ENCODE measurements around the gene CPLX3.
"Not testable (repeated sequence)": the region's sequence is repeated elsewhere in the genome, so short reads cannot be mapped to it uniquely, and the experiment has no call there.

Gene CPLX3, protein sequence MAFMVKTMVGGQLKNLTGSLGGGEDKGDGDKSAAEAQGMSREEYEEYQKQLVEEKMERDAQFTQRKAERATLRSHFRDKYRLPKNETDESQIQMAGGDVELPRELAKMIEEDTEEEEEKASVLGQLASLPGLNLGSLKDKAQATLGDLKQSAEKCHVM

DNA sequence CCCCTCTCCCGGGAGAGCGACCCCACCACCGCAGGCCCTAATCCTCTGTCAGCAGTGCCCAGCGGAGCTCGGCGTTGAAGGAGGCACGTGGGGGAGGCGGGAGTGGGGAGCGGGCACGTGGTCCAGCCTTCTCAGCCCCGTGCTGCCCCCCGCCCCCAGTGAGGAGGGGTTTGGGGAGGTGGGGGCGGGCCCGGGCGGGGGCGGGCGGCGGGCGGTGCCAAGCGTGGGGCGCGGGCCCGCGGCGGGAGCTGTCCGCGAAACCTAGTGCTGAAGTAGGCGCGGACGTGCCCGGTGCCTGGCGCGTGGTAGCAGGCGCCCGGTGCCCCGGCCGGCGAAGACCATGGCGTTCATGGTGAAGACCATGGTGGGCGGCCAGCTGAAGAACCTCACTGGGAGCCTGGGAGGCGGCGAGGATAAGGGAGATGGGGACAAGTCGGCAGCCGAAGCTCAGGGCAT lies at the start of gene CPLX3:
Gene CPLX3 (plus strand): TSS at position 264 of the 456 bp plus-strand sequence. CDS start 77 bp downstream, at position 341.
- no peak for DNase-seq

DNA sequence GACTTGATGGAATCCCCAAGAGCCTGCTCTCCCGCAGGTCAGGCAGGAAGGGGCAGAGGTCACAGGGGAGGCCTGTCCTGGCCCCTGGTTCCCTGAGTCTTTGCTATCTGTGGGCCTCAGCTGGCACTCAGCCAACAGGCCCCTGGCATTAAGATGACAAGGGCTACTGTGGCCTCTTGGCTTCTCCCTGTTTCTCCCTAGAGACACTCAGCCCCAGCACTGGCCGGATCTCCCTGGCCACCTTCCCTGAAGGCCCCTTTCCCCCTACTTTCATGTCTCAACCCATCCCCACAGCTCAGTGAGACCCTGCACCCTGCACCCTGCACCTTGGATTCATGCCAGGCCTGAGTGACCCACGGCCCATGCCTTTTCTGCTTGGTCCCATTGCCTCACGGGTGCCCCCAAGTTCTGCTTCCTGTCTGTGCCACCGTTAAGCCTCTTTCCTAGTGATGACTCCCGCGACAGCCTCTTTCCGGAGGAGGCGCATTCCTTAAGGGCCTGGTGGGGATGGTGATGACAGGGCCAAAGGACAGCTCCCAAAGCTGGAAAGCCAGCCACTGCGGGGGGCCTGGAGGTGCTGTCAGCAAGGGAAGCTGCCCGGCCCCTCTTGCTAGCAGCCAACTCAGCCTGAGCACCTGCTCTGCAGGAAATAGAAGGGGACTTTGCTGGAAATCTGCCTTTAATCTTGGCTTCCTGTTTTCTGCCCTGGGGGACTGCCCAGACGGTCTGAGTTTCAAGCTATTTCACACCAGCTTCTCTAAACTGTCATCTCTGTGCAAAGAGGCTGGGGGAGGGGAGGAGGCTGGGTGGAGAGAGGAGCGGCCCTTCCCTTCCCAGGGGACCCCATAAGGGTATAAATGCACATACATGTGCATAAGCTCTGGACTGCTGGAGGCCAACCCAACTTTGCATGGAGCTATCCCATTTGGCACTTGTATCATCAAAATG lies 49.3 kb upstream of the CPLX3 start:
- DNase-seq, result no peak

DNA sequence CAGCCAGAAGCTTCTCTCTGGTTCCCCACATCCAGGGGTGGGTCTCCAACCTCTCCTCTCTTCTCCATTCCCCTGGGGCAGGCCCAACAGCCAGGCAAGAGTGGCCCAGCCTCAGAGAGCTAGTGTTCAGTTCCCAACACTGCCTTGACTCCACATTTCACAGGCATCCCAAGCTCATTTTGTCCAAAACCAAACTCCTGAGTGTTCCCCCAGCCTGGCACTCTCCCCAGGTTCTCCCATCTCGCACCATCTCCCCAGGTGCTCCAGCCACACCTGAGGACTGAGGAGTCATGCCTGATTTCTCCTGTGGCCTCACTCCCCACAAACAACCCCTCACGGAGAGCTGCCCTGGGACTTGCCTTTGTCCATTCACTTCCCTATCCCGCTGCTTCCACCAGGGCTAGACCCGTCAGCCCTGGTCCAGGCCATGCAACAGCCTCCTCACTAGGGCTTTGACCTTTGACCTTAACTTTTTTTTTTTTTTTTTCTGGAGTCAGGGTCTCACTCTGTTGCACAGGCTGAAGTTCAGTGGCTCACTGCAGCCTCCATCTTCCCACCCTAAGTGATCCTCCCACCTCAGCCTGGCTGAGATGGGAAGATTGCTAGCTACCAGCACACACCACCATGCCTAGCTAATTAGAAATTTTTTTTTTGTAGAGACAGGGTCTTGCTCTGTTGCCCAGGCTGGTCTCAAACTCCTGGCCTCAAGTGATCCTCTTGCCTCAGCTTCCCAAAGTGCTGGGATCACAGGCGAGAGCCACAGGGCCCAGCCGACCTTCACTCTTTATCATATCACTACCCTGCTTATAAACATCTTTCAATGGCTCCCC lies 48.4 kb upstream of the CPLX3 start:
- no peak for DNase-seq

DNA sequence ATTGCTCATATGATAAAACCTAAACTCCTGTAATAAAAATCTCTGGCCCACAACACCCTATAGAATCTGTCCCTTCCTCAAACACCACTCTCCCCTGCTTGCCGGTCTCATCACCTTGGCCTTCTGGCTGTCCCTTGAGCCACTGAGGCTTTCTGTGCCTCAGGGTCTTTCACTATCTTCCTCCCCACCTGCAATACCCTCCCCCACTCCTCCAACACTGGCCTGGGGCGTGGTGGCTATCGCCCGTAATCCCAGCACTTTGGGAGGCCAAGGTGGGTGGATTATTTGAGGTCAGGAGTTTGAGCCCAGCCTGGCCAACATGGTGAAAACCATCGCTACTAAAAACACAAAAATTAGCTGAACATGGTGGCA lies 47.8 kb upstream of the CPLX3 start:
- DNase-seq, result no peak

DNA sequence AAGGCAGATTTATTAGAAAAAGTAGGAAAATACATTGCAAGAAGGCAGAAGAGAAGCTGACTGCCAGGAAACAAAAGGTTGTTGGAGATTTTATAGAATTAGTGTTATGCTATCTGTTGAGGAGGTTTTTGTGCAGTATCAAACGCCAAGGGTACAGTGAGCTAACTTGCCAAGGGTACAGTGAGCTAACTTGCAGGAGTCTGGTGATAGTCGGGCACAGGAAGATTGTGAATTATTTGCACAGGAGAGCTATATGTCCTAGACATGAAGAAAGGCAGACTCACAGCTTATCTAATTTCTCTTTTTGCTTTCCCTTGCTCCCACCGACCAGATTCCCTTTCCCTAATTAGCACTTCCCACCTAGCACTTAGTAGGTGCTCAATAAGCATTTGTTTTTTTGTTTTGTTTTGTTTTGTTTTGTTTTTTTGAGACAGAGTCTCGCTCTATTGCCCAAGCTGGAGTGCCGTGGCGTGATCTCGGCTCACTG lies 47.2 kb upstream of the CPLX3 start:
- no peak for DNase-seq

DNA sequence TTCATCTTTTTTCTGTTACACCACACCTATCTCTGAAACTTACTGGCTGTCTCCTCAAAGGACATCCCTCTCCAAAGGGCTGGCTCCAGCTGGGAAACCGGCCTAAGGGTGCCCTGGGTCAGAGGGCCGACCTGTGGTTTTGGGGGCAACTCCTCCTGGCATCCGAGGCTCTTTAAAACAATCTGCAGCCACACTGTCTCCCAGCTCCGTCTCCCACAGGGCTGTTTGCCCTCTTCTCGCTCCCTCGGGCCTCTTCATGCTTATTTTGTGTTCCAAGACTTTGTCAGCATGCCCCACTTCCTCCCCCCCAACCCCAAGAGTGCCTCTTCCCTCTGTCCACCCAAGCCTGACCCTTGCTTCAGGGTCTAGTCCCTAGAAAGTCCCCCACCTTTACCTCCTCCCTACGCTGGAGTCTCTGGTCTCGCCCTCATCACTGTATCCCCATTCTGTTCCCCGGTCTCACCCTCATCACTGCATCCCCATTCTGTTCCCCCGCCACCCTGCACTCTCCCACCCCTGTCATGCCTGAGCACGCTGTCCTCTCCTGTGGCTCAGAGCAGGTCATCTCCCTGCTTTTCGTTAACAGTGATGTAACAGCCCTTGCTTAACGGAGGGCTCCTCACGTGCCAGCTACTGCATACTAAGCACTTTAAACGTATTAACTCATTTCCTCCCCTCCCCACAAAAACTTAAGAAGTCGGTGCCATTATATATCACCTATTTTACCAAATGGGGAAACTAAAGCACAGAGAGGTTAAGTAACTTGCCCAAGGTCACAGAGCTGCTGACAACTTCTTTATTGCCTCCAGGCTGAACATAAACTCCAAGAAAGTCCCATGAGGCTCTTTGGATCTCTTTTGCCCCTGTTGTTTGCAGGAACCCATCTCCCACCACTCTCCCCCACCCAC lies 45.6 kb upstream of the CPLX3 start:
- DNase-seq, result no peak

DNA sequence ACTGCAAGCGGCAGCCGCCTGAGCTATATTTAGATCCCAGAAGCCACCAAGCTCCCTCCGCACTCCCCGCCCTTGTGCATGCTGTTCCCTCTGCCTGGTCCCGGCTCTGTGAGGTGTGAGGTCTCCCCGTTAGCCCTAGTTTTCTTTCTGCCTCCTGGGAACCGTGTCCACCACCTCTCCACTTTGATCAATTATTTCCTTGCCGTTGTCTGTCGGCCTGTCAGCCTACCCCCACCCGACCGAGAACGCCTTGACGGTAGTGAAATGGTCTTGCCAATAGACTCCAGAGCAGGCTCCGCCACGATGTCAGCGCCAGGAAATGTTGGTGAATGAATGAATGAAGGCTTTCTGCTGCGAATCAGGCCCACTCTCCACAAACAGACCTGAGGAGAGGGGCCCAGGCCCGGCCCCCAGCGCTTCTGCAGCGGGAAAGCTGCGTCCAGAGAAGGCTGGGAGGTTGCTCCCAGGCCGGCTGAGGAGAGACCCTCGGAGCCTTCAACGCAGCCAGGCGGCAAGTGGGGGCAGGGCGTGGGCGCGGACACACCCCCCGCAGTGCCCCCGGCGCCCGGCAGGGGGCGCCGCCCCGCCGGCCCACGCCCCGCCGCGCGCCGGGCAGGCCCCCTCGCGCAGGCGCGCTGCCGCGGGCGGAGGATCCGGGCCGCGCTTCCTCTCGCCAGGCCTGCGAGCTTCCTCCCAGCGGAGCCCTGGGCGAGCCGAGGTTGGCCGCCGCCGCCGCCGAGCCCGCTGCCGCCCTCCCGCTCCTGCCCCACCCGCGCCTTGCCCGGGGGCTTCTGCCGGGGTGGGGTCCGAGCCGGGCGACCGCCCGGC lies 44.8 kb upstream of the CPLX3 start, which contains the start of gene CSK:
Gene CSK (plus strand): TSS at position 650 of the 828 bp plus-strand sequence. CDS start 16,218 bp downstream, outside the sequence.
- peak; percentile 54 for DNase-seq

DNA sequence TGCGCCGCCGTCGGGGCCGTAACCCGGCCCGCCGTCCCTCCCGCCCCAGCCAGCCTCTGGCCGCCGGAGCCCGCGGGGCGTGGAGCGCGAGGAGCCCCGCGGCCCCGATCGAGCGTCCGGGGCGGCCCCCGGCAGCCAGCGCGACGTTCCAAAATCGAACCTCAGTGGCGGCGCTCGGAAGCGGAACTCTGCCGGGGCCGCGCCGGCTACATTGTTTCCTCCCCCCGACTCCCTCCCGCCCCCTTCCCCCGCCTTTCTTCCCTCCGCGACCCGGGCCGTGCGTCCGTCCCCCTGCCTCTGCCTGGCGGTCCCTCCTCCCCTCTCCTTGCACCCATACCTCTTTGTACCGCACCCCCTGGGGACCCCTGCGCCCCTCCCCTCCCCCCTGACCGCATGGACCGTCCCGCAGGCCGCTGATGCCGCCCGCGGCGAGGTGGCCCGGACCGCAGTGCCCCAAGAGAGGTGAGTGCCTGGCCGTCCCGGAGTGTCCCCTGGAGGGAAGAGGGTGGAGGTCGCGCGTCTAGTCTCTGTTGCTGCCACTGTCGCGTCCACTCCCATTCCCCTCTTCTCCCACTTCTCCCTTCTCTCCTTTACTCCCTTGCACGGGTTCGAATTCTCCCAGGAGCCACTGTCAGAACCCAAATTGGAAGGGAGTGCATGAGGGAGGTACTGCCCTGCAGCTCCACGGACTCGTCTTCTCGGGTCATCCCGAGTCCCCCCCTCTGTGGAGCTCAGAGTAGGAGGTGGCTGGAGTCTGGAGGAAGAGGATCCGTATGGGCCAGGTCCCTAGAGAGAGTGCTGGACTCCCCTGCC lies 44.0 kb upstream of the CPLX3 start:
- no peak for DNase-seq

DNA sequence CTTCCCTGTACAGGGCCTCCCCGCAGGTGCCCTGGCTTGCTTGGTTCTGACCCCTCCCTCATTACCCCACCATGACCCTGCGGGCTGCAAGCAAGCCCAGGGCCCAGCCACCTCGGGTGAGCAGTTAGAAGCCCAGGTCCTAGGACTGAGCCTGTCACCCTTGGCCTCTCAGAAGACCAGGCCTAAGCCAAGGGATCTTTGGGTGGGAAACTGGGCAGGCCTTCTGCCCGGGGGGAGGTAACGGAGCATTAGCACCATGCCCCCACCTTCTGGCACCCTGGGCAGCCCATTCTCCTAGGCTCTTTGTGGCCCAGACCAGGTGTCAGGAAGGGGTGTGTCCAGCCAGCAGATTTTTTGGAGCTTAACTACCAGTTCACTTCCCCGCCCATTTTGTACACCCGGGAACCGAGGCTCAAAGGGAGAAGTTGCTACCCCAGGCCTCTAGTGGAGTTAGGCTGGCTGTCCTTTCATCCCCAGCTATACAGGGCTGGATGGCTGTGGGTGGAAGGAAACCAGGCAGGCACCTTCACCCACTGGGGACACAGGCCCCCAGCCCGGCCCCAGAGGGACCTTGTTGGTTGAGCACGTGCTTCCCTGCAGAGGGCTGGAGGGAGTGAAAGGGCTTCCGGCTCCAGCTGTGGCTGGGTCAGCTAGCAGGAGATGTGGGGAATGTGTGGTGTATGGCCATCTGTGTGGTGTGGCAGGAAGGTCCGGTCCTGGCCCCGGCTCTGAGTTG lies 43.2 kb upstream of the CPLX3 start:
- no peak for DNase-seq

DNA sequence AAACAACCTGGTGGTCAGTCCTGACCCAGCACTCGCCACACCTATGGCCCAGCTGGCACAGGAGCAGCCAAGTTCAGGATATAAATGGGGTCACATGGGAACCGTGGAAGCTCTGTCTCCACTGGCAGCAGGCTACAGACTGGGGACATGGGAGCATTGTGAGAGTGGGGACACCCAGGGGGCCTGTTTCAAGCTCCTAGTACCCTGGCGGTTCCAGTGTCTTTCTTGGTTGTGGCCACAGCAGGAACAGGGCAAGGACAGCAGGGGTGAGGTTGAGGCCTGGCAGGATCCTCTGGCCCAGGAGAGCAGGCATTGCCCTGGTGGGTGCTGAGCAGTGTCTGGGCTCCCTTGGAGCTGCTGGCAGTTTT lies 42.6 kb upstream of the CPLX3 start:
- DNase-seq, result no peak

DNA sequence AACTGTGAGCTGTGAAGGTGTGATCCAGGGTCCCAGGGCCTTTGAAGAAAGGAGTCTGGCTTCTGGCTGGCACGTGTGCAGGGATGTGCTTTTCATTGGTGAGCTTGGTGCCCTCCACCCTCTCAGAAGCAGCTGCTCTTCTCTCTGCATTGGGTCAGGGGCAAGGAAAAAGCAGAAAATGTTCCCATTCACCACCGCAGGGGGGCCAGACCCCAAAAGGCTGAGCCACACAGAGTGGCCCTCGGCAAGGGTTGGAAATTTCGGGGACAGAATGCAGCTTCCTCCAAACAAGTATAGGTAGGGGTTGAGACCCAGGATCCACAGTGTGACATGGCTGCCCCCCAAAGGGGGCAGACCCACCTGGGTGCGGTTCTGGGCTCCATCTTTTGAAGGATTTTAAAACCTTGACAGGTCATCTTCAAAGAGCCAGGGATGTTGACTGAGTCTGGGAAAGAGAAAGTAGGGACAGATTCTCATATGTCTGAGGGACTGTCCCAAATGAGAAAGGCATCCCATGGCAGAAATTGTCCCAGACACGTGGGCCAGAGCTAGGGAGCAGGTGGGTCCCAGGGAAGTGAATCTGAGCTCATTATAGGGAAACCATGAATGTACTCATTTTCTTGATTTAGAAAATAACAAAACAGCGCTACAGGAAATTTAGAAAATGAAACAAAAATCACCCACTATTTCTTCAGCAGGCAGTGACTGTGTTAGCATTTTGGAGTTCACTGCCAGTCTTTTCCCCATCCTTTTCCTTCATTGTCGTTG lies 41.8 kb upstream of the CPLX3 start:
- DNase-seq, result no peak

DNA sequence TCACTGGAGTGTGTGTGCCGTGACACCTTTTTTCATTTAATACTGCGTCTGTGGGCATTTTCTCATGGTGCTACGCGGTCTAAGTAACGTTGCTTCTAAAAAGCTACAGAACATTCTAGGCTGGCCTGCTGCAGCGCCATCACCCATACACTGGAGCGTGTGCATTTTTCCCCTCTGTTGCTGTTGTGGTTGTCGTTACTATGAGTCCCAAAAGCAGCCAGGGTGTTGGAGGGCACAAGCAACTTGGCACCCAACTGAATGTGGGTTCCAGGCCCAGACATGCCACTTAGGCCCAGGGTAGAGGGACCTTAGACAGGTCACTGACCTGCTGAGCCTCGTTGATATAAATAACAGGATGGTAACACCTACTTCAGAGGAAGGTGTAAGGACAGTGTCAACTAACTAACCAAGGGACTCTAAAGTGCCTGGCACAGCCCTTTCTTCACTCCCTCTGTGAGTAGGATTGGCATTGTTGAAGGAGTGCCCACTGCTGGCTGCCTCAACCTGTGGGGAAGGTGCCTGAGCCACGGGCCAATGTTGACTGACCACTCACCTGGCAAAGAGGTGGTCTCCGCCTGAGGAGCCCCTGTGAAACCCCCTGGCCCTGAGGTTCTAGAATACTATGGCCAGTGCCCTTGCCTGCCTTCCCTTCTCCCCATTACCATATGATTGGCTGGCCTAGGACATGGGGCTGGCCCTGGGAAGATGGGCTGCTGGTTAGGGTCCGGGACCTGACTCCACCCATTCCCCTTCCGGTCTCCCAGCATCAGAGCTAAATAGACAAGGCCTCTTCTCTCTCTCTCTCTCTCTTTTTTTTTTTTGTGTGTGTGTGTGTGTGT lies 41.0 kb upstream of the CPLX3 start:
- no peak for DNase-seq

DNA sequence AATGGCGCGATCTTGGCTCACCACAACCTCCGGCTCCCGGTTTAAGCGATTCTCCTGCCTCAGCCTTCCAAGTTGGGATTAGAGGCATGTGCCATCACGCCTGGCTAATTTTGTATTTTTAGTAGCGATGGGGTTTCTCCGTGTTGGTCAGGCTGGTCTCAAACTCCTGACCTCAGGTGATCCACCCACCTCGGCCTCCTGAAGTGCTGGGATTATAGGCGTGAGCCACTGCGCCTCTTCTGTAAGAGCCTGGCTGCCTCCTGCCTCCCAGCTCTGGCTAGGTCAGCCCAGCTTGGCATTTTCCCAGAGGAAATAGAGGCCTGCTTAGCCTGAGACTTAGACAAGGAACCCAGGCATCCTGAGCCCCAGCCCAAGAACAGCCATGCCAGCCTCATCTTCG lies 40.3 kb upstream of the CPLX3 start:
- DNase-seq, result not testable (repeated sequence)

DNA sequence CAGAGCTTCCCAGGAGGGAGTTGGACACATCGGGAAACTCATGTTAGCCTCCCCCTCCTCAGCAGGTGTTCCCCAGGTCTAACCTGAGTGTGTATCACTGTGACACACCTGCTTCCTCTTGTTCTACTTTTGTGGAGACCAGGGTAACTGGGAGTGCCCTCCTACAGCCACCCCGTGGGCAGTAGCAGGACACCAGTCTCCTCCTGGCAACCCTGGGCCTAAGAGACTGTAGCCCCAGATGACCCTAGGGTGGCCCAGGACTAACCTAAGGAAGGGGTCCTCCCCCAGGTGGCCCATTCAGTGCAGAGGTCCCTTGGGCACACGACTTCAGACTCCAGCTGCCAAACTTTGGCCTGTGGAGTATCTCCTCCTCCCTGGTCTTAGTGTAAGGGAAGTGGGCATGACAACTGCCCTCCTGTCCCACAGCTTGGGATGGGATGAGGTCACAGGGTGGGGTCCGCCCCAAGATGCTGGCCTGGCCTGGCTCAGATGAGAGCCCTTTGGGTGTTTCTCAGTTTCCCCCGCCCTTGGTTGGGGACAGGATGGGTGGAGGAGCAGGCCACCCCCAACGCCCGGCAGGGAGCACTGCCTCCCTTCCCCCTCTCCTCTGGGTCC lies 39.8 kb upstream of the CPLX3 start:
- no peak for DNase-seq

DNA sequence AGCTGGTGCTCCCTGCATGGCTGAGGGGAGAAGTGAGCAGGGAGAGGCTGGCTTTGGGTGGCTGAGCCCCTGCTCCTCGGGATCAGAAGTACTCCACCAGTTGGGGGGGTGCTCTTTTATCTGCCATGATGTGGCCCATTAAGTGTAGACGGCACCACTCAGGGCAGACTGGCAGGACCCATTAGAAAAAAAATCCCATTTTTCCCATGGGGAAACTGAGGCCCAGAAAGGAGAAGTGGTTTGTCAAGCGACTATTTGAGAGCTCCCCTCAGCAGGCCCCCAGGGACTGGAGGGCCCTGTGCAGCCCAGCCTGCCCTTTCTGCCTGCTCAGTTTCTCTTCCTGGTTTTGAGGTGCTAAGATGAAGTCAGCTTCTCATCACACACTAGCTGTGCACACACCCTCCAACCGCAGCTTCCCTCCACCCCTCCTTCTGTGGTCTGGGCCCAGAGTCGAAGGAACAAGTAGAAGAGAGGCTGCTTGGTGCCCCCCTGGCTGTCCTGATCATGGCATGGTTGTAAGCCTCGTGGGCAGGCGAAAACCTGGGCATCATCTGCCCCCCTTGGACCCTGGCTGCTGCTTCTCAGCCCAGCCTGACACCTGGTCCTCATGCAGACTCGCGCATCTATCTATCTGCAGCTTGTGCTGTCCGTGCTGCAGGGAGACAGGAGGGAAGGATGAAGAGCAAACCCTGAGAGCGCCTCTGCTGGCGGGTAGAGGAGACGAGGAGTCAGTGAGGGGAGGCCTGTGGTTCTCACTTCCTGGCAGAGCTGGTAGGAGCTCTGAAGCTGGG lies 39.0 kb upstream of the CPLX3 start:
- no peak for DNase-seq

DNA sequence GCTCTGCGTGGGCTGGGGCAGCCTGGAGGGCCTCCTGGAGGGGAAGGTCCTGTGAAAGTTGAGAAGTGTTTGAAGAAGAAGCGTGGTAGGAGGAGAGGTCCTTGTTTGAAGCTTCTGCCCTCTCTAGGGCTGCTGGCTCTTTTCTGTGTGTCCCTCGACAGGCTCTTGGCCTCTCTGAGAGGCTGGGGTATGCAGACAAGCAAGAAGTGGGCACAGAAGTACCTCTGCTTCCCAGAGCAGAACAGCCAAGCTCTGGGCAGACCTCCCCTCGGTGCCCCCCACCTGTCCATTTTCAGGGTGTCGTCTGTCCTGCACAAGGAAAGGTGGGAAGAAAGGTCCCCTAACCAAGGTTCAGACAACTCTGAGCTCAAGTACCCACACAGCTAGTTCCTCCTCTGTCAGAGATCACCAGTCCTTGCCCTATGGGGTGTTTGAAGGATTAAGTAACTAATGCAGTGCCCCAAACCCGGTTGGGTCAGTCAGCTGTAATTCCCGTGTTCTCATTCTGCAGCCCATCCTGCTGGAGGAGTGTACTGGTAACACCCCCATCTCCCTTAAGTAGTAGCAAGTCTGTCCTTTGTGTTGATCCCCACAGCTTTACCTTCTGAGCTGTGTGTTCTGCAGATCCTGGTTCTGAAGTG lies 38.3 kb upstream of the CPLX3 start:
- DNase-seq, result no peak
